Raji (cell line): ENCODE data around the gene MLF2.
A peak's percentile ranks its signal among the peaks of the same experiment; 100 is the strongest.

Source experiments
- POLR2A ChIP-seq: IDR thresholded peaks from 2 replicates; pipeline ENCODE4 v1.6.1; 2011; ENCODE audit warnings: low read depth, low read length, control low read depth; ENCODE audit not compliant: insufficient read depth

The MLF2 gene, protein sequence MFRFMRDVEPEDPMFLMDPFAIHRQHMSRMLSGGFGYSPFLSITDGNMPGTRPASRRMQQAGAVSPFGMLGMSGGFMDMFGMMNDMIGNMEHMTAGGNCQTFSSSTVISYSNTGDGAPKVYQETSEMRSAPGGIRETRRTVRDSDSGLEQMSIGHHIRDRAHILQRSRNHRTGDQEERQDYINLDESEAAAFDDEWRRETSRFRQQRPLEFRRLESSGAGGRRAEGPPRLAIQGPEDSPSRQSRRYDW

DNA sequence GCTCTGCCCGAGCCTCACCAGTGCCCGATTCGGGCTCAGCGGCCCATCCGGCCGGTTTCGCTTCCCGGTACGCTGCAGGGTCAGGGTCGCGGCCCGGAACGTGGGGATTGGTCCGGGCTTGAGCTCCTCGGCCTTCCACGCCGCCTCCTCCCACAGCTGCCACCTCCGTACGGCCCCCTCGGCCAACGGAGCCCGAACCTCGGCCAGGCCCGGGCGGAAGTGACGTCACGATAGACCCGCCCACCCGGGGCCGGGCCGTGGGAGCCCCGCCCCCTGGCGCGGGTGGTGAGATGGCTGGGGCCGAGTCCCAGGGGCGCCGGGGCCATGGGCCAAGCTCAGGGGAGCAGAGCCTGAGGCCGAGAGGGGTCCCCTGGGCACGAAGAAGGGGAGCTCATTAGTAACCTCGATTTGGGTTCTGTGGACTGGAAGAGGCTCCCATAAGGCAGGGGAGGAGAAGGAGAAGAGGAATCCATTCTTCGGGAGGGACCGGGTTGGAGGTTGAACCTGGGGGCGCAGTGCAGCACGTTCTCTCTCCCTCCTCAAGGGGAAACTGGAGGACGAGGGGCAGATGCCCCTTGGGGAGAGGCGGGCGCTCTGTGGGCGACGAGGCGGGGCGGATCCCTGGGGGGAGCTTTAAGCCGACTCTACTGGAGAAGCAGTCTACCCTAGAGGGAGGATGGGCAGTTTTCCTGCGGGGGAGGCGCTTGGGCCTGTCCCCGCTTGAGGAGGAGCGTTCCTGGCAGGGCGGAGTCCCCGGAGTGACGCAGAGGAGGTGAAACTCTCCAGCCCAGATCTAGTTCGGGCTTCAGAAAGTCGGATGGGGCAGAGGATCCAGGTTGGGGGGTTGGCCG lies at the start of gene MLF2:
TSS of gene MLF2 (minus strand) at position 221 of the 851 bp plus-strand sequence. CDS start 807 bp downstream, outside the sequence.
- peak; percentile 97 for TF ChIP-seq POLR2A

DNA sequence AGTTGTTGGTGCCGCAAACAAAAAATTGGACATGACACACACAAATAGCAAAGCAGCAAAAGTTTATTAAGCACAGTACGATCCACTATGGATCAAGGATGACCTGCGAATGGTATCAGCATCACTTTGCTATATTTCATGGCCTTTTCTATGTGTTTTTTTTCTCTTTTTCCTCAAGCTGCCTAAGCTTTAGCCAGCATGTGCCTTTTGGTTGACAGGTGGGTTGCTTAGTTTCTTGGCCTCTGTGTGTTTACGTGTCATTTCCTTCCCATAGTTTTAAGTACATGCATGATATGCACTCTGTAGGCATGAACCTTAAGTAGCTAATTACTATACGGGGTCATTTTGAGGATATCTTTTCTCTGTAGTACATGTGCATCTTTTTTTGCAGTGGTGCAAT lies 46.2 kb upstream of the MLF2 start:
- TF ChIP-seq POLR2A: no peak

GRCh38 chr12:6796576-6796975 lies 43.6 kb upstream of the MLF2 start:
- no peak for TF ChIP-seq POLR2A

GRCh38 chr12:6795088-6795487 lies 42.1 kb upstream of the MLF2 start:
- no peak for TF ChIP-seq POLR2A

DNA sequence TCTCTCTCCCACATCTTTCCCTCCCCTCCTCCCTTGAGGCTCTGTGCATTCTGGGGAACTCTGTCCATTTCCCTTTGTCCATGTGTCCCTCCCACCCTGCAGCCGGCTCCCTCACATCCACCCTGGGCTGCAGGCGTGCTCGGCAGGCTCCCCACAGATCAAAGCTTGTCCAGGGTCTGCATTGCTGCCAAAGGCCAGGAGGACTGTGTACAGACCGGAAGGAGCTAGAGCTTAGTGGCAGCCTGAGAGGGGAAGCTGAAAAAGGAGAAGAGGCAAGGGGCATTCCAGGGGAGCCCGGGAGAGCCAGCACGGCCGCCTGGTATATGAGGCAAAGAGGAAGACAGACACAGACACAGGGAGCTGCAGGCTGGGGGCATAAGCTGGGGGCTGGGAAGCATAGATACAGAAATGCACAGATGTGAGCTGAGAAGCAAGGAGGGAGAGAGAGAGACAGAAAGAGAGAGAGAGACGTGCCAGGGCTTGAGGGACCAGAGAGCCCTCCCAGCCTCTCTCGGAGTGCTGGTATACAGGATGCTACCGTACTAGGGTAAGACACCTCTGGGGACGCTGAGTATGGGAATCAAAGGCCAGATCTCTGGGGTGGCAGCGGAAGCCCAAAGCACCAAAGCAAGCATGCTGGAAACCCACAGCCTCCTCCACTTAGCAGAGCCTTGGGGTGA lies 39.7 kb upstream of the MLF2 start:
- TF ChIP-seq POLR2A: no peak

DNA sequence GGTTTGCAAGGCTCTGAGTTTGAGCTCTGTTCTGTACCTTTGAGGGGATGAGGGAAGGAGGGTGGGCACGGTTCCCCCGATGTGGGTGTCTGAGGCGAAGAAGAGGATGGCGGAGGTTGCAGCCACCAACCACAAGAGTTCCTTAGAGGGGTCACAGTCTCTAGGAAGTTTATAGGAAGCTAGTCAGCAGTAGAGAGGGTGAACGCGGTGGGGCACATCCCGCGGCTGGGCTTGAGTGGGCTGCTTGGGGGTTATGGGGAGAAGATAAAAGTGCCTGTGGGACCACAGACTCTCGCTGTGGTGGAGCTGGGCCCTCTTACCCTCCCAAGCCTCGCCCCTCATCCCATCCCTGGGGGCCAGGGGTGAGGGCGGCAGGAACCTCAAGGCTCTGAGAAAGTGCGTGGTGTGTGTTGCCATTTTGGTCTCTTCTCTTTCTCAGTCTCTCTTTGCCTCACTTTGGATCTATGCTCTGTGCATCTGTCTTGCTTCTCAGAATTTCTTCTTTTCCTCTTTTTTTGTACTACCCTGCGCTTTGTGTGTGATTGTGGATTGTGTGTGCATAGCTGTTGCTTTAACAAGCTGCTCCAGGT lies 39.1 kb upstream of the MLF2 start:
- TF ChIP-seq POLR2A: no peak

GRCh38 chr12:6790496-6791150 lies 37.7 kb upstream of the MLF2 start:
- TF ChIP-seq POLR2A: no peak

- TF ChIP-seq POLR2A: no peak
These were observed 36.3 kb upstream of the MLF2 start, which contains the start of gene CD4 for GRCh38 chr12:6788972-6789924. TSS of gene CD4 (plus strand) at chr12:6789528. CDS start at chr12:6800139, 10,611 bp downstream.

DNA sequence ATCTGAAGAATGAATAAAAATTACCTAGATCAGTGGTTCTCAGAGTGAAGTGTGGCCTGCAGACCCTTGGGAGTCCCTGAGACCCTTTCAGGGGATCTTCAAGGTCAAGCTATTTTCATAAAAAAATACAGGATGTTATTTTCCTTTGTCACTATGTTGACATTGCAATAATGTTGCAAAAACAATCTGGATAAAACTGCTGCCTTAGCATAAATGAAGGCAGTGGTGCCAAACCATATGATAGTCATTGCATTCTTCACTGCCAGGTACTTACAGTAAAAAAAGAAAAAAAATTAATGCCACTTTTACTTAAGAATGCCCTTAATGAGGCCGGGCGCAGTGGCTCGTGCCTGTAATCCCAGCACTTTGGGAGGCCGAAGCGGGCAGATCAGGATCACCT lies 34.4 kb upstream of the MLF2 start:
- TF ChIP-seq POLR2A: no peak

GRCh38 chr12:6786416-6787094 lies 33.6 kb upstream of the MLF2 start:
- TF ChIP-seq POLR2A: no peak

- no peak for TF ChIP-seq POLR2A
These were observed 31.8 kb upstream of the MLF2 start for GRCh38 chr12:6784761-6785160.

DNA sequence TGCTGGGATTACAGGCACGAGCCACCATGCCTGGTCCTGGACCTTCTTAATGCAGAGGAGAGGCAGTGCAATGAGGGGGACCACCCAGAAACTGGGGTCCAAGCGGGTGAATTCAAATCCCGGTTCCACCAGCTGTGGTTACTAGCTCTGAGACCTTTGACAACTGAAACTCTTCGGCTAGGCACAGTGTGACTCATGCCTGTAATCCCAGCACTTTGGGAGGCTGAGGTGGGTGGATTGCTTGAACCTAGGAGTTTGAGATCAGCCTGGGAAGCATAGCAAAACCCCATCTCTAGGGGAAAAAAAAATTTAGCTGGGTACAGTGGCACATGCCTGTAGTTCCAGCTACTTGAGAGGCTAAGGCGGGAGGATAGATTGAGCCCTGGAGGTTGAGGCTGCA lies 31.4 kb upstream of the MLF2 start:
- TF ChIP-seq POLR2A: no peak

- TF ChIP-seq POLR2A: no peak
These were observed 30.9 kb upstream of the MLF2 start for GRCh38 chr12:6783828-6784227.
